BE2C (cell line): ENCODE measurements around the gene CXCL1.

ENCODE experiments used
- DNase-seq: peaks from one replicate; pipeline ENCODE4 v3.0.0-alpha.2; 2020
- H3K27me3 ChIP-seq: fragments of 250-450 bp; sonication (Bioruptor Pico); 2 replicates; pipeline ENCODE4 v1.5.1; 2020; ENCODE audit warnings: mild to moderate bottlenecking
- H3K36me3 ChIP-seq: fragments of 250-450 bp; sonication (Bioruptor Pico); 2 replicates; pipeline ENCODE4 v1.5.1; 2020; ENCODE audit warnings: mild to moderate bottlenecking
- H3K4me1 ChIP-seq: fragments of 250-450 bp; sonication (Bioruptor Pico); 2 replicates; pipeline ENCODE4 v1.5.1; 2020
- H3K4me3 ChIP-seq: 2 replicates; pipeline ENCODE4 v1.5.1; 2011; ENCODE audit warnings: low read depth, low read length
- H3K9me3 ChIP-seq: fragments of 250-450 bp; sonication (Bioruptor Pico); 2 replicates; pipeline ENCODE4 v1.5.1; 2020
- TF ChIP-seq, protein P1 (sequence below): IDR thresholded peaks from 2 replicates; pipeline ENCODE4 v1.5.1; 2012; ENCODE audit warnings: mild to moderate bottlenecking, low read depth, low read length

Gene CXCL1

DNA sequence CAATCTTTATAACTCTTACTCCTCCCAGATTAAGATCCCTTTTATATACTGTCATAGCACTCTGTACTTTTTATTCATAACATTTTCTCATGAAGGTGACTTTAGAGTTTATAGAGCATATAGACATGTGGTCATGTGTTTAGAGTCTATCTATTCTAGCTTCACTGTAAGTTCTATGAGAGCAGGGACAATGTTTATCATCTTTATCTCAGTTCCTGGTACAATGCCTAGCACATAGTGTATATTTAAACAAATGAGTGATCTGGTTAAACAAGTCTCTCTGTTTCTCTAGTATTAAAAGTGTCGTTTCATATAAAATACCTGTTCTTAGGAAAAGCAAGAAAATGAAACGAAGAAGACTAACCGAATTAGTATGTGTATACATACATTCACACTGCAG lies 29.5 kb upstream of the CXCL1 start:
- TF ChIP-seq, protein P1, sequence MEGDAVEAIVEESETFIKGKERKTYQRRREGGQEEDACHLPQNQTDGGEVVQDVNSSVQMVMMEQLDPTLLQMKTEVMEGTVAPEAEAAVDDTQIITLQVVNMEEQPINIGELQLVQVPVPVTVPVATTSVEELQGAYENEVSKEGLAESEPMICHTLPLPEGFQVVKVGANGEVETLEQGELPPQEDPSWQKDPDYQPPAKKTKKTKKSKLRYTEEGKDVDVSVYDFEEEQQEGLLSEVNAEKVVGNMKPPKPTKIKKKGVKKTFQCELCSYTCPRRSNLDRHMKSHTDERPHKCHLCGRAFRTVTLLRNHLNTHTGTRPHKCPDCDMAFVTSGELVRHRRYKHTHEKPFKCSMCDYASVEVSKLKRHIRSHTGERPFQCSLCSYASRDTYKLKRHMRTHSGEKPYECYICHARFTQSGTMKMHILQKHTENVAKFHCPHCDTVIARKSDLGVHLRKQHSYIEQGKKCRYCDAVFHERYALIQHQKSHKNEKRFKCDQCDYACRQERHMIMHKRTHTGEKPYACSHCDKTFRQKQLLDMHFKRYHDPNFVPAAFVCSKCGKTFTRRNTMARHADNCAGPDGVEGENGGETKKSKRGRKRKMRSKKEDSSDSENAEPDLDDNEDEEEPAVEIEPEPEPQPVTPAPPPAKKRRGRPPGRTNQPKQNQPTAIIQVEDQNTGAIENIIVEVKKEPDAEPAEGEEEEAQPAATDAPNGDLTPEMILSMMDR: no peak
- Histone ChIP-seq H3K4me3 (no peak overlapping the region), H3K27me3 (no peaks in the 10 kb centered on the region), H3K36me3 (no peaks in the 10 kb centered on the region), H3K4me1 (no peaks in the 10 kb centered on the region), H3K9me3 (no peaks in the 10 kb centered on the region)
- DNase-seq: no peak

DNA sequence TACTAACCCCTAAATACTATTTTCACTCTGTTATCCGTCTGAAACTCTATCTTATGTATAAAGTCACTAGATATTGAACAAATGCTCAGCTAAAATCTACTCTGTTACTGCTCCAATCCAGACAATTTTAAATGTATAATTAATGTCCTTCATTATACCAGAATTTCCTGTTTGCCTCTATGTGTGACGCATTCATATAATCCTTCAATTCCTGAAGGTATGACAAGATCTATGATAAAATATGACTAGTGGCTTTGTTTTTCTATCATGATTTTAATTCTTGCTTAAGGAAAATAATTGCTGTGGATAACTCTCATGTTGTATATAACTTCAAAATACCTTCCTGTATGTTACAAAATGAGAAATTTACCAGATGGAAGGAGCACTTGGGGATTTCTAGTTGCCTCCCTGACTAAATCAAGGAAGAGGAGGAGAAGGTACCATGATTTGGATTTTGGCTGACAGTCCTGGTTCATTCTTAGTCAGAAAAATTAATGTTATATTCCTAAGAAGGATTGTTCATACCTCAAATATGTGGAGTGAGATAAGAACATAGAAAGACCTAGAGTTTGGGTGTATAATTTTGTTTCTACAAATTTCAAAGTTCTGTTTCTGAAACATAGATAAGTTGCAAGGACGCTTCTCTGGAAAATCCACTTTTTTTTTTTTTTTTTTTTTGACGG lies 27.8 kb upstream of the CXCL1 start:
- Histone ChIP-seq H3K9me3 (no peaks in the 10 kb centered on the region), H3K27me3 (no peaks in the 10 kb centered on the region), H3K36me3 (no peaks in the 10 kb centered on the region), H3K4me3 (no peak overlapping the region), H3K4me1 (no peaks in the 10 kb centered on the region)
- TF ChIP-seq, protein P1: no peak
- DNase-seq: no peak

DNA sequence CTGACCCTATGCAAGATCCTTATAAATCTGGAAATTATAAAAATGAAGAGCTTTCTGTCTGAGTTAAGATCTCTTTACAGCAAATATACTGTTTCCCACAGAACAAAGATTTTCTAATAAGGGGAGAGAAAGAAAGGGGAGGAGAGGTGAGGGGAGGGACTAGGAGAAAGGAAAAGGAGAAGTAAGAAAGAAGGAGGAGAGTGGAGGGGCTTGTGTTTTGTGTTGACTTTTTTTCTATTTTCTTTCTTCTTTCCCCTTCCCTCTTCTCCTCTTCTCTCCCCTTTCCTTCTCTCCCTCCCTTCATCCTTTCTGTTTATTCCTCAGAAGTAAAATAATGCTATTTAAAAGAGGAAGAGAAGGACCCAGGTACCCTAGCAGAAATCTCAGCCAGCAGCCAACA lies 26.5 kb upstream of the CXCL1 start:
- TF ChIP-seq, protein P1: no peak

DNA sequence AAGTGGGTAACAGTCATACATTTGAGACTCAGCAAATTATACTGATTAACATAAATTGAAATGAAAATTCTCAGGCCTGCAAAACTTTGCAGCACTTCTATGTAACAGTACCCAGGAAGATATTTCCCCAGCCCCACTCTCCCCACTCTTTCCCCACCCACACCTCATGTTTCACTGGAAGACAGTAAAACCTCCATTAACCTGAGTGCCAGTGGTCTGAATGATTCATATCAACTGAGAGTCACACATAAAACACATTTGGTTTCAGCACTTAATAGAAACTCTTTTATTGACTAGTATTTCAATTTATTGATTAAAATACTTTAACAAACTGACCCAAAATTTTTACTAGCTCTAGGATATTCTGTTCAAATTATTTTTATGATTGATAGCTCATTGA lies 25.8 kb upstream of the CXCL1 start:
- Histone ChIP-seq H3K27me3 (no peaks in the 10 kb centered on the region), H3K36me3 (no peaks in the 10 kb centered on the region), H3K4me3 (no peak overlapping the region), H3K4me1 (no peaks in the 10 kb centered on the region), H3K9me3 (no peaks in the 10 kb centered on the region)
- TF ChIP-seq, protein P1: no peak
- no peak for DNase-seq

More for the DNA sequence above, 26.5 kb upstream of the CXCL1 start:
- DNase-seq: no peak
- Histone ChIP-seq H3K4me3 (no peak overlapping the region), H3K9me3 (no peaks in the 10 kb centered on the region), H3K36me3 (no peaks in the 10 kb centered on the region), H3K27me3 (no peaks in the 10 kb centered on the region), H3K4me1 (no peaks in the 10 kb centered on the region)

DNA sequence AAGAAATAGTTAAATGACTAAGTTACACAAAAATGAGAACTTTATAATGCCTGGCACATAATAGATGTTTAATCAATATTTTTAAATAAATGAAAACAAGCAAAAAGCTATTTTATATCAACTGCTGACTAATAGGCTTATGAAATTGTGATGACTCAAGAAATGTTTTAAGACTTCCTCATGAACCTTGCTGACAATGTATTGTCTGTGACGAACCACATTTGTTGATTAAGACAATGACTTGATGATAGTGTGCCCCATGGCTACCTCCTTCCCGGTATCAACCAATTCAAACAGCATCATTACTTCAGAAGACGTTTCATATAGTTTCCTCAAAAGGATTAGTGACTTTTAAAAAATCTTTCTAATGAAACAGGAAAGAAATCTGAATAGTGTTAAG lies 24.8 kb upstream of the CXCL1 start:
- Histone ChIP-seq H3K36me3 (no peaks in the 10 kb centered on the region), H3K27me3 (no peaks in the 10 kb centered on the region), H3K4me3 (no peak overlapping the region), H3K9me3 (no peaks in the 10 kb centered on the region), H3K4me1 (no peaks in the 10 kb centered on the region)
- TF ChIP-seq, protein P1: no peak
- no peak for DNase-seq

DNA sequence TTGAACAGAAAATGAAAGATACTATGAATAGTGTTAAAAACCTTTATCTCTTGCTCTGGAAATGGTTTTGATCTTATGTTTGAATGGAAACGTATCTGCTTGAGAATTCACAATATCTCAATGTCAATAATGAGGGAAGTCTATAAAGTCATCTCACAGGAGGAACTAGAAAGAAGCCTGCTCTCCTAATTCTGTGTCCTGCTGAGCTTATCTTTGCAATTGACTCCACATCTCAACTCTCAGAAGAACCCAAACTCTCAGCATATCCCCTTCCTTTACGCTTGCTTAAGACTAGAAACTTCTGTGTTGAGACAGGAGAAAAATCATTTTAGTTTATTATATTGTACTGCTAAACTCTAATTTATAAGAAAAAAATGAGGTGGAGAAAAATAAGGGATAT lies 24.4 kb upstream of the CXCL1 start:
- Histone ChIP-seq H3K9me3 (no peaks in the 10 kb centered on the region), H3K4me1 (no peaks in the 10 kb centered on the region), H3K4me3 (no peak overlapping the region), H3K27me3 (no peaks in the 10 kb centered on the region), H3K36me3 (no peaks in the 10 kb centered on the region)
- DNase-seq: no peak
- TF ChIP-seq, protein P1: no peak
